ENCODE data around the gene TMEM44.

TMEM44 gene

DNA sequence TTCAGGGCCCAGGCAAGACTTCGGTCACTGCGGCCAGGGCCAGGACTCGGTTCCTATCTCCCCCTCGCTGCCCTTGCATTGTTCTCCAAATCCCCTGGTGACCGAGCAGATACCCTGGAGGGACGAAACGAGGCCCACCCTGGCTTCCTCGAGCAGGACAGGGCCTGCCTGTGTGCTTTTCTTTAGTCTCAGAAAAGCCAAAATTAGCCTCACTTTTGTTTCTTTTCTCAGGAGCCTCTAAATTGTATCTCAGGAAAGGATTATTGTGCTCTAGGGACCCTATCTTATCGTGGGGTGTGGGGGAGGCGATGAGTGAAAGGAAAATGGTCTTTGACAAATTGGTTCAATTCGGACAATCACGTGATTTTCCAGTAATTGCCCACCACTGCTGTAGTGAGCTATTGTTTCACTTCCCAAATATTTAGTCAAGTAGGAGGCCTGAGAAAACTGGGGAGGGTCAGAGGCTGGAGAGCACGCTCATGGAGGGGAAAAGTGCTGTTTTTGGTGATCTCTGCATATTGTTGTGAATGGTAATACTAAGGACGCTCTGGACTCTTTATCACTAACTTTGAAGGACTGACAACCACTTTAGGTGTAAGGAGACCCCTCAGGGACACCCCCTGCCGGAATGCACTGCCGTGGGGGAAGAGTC lies 61.6 kb downstream of the TMEM44 start:
- H2AFZ ChIP-seq (ENCODE audit: low read length, unreplicated experiment), result no peak overlapping the region
- H3K79me2 ChIP-seq (ENCODE audit: control insufficient read depth, insufficient read depth, low read length, unreplicated experiment), result no peaks in the 10 kb centered on the region
- peaks cover 49% of the 10 kb centered on the region for H3K4me1 ChIP-seq (ENCODE audit: control insufficient read depth, insufficient read depth, low read length, unreplicated experiment)
- peak overlapping the region; percentile 41 for H3K4me3 ChIP-seq (ENCODE audit: low read depth, low read length)
- H3K27ac ChIP-seq (ENCODE audit: low read depth, low read length), result peak overlapping the region; percentile 97
- no peaks in the 10 kb centered on the region for H3K36me3 ChIP-seq (ENCODE audit: insufficient read depth, low read length)
- no peaks in the 10 kb centered on the region for H3K27me3 ChIP-seq (ENCODE audit: insufficient read depth, low read length)

DNA sequence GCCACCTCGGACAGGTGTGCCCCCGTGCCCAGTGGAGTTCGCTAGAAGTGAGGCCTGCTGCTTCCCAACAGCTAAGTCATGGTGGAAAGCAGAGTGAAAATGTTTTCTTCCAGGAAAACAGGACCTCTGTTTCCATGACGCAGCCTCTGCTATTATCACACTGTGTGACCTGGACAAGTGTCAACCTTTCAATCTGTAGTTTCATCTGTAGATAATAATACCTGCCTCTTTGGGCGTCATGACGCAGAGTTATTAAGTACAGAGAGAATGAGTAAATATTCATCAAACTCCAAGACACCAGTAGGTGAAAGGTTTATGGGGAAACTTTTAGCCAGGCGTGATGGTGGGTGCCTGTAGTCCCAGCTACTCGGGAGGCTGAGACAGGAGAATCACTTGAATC lies 62.3 kb downstream of the TMEM44 start:
- peak overlapping the region; percentile 6; the same call in 1 of the 2 replicates for H3K27ac ChIP-seq (ENCODE audit: low read depth, low read length)
- H2AFZ ChIP-seq (ENCODE audit: low read length, unreplicated experiment), result no peak overlapping the region
- peaks cover 44% of the 10 kb centered on the region for H3K4me1 ChIP-seq (ENCODE audit: control insufficient read depth, insufficient read depth, low read length, unreplicated experiment)
- no peak overlapping the region for H3K4me3 ChIP-seq (ENCODE audit: low read depth, low read length)
- no peaks in the 10 kb centered on the region for H3K36me3 ChIP-seq (ENCODE audit: insufficient read depth, low read length)
- no peaks in the 10 kb centered on the region for H3K79me2 ChIP-seq (ENCODE audit: control insufficient read depth, insufficient read depth, low read length, unreplicated experiment)
- H3K27me3 ChIP-seq (ENCODE audit: insufficient read depth, low read length), result no peaks in the 10 kb centered on the region

DNA sequence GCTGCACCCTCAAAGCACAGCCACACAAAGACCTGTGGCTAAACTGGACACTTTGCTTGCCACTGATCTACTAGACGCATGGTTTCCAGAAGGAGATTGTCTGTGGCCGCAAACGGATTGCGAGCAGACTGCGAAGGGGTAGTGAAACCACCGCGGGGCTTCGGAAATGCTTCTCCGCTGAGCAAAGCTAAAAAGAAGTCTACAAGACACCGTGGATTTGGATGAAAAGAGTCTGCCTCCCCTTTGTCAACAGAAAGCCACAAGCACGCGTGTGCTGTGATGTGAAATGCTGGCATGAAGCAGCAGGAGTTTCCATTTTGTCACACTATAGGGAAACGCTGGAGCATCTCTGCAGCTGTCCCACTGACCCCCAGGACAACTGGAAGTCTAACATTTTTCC lies 63.0 kb downstream of the TMEM44 start:
- H3K27me3 ChIP-seq (ENCODE audit: insufficient read depth, low read length), result no peaks in the 10 kb centered on the region
- H3K36me3 ChIP-seq (ENCODE audit: insufficient read depth, low read length), result no peaks in the 10 kb centered on the region
- H2AFZ ChIP-seq (ENCODE audit: low read length, unreplicated experiment), result no peak overlapping the region
- no peak overlapping the region for H3K4me3 ChIP-seq (ENCODE audit: low read depth, low read length)
- peak overlapping the region; percentile 6; the same call in 1 of the 2 replicates for H3K27ac ChIP-seq (ENCODE audit: low read depth, low read length)
- peaks cover 43% of the 10 kb centered on the region for H3K4me1 ChIP-seq (ENCODE audit: control insufficient read depth, insufficient read depth, low read length, unreplicated experiment)
- H3K79me2 ChIP-seq (ENCODE audit: control insufficient read depth, insufficient read depth, low read length, unreplicated experiment), result no peaks in the 10 kb centered on the region

DNA sequence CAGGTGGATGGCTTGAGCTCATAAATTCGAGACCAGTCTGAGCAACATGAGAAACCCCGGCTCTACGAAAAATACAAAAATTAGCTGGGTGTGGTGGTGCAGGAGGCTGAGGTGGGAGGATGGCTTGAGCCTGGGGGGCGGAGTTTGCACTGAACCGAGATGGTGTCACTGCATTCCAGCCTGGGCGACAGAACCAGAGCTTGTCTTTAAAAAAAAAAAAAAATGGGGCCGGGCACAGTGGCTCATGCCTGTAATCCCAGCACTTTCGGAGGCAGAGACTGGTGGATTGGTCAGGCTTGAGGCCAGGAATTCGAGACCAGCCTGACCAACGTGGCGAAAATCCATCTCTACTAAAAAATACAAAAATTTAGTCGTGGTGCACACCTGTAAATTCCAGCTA lies 64.0 kb downstream of the TMEM44 start:
- no peaks in the 10 kb centered on the region for H3K36me3 ChIP-seq (ENCODE audit: insufficient read depth, low read length)
- H3K4me1 ChIP-seq (ENCODE audit: control insufficient read depth, insufficient read depth, low read length, unreplicated experiment), result peaks cover 35% of the 10 kb centered on the region
- no peaks in the 10 kb centered on the region for H3K79me2 ChIP-seq (ENCODE audit: control insufficient read depth, insufficient read depth, low read length, unreplicated experiment)
- no peak overlapping the region for H3K27ac ChIP-seq (ENCODE audit: low read depth, low read length)
- H3K4me3 ChIP-seq (ENCODE audit: low read depth, low read length), result no peak overlapping the region
- no peak overlapping the region for H2AFZ ChIP-seq (ENCODE audit: low read length, unreplicated experiment)
- H3K27me3 ChIP-seq (ENCODE audit: insufficient read depth, low read length), result no peaks in the 10 kb centered on the region

DNA sequence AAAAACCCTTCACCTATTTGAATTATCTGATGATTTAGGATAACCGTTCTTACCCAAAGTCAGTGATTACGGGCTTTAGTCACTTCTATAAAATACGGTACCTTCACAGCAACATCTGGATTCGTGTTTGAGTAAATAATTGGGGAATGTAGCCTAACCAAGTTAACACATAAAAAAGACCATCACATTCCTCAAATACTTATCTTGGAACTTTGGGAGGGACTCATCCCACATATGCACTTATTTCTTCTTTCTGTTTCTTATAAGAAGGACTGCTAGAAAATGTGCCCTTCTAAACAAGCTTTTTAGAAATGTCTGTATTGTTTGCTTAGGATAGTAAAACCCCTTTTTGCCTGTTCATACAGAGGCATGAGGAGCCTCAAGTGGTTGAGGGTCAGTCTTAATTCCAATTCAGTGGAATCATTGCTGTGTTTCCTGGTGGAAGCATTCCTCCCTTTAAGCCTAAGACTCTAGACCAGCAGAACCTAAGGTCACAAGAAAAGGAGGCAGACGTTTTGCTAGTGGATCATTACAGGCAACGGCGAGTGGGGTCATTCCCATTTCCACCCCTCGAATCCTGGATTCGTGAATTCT lies 67.5 kb downstream of the TMEM44 start:
- Histone ChIP-seq H3K4me3 (ENCODE audit: low read depth, low read length) (no peak overlapping the region), H3K27ac (ENCODE audit: low read depth, low read length) (peak overlapping the region; percentile 17; the same call in 1 of the 2 replicates), H3K79me2 (ENCODE audit: control insufficient read depth, insufficient read depth, low read length, unreplicated experiment) (no peaks in the 10 kb centered on the region), H3K4me1 (ENCODE audit: control insufficient read depth, insufficient read depth, low read length, unreplicated experiment) (peaks cover 18% of the 10 kb centered on the region), H2AFZ (ENCODE audit: low read length, unreplicated experiment) (no peak overlapping the region), H3K36me3 (ENCODE audit: insufficient read depth, low read length) (no peaks in the 10 kb centered on the region), H3K27me3 (ENCODE audit: insufficient read depth, low read length) (no peaks in the 10 kb centered on the region)

DNA sequence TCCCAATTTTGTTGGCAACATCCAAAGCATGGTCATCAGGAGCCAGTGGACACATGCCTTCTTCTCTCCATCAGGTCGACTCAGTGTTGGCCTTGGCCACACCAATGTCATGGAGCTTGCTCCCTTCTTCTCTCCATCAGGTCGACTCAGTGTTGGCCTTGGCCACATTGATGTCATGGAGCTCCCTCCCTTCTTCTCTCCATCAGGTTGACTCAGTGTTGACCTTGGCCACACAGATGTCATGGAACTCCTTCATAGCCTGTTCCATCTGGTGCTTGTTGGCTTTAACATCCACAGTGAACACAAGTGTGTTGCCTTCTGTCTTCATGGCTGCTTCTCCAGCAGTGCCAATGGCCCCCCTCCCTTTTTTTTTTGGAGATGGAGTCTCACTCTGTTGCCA lies 70.2 kb downstream of the TMEM44 start:
- Histone ChIP-seq H3K4me3 (ENCODE audit: low read depth, low read length) (no peak overlapping the region), H3K79me2 (ENCODE audit: control insufficient read depth, insufficient read depth, low read length, unreplicated experiment) (no peaks in the 10 kb centered on the region), H2AFZ (ENCODE audit: low read length, unreplicated experiment) (no peak overlapping the region), H3K36me3 (ENCODE audit: insufficient read depth, low read length) (no peaks in the 10 kb centered on the region), H3K27ac (ENCODE audit: low read depth, low read length) (no peak overlapping the region), H3K27me3 (ENCODE audit: insufficient read depth, low read length) (no peaks in the 10 kb centered on the region), H3K4me1 (ENCODE audit: control insufficient read depth, insufficient read depth, low read length, unreplicated experiment) (peaks cover 18% of the 10 kb centered on the region)

DNA sequence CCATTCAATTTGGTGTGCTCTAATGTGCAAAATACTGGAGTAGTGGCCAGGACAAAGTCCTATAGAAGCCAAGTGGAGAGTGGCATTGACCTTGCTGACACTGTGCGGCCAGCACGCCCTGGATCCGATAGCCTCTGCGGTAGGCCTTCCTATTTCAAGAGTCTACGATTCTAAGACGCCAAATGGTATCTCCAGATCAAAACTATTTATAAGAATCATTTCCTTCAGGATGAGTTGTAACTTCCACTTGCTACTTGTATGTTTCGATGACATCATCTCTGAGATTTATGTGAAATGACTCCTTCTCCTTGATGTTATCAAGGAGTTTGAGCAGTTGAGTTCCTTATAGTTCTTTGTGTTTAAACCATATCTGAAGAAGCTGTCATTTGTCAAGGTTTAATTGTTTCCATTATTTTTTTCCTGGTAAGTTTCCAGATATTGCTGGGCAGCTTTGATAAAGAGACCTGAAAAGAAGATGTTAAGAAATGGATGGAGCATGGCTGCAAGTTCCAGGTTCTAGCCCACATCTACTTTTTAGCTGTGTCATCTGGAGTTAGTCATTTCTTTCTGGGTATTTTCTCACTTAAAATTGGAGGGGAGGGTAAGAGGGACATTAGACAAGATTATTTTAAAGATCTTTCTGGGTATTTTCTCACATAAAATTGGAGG lies 71.8 kb downstream of the TMEM44 start:
- H3K27ac ChIP-seq (ENCODE audit: low read depth, low read length), result peak overlapping the region; percentile 68
- H3K79me2 ChIP-seq (ENCODE audit: control insufficient read depth, insufficient read depth, low read length, unreplicated experiment), result no peaks in the 10 kb centered on the region
- H3K27me3 ChIP-seq (ENCODE audit: insufficient read depth, low read length), result no peaks in the 10 kb centered on the region
- H3K4me3 ChIP-seq (ENCODE audit: low read depth, low read length), result no peak overlapping the region
- H3K4me1 ChIP-seq (ENCODE audit: control insufficient read depth, insufficient read depth, low read length, unreplicated experiment), result peaks cover 22% of the 10 kb centered on the region
- H3K36me3 ChIP-seq (ENCODE audit: insufficient read depth, low read length), result no peaks in the 10 kb centered on the region
- no peak overlapping the region for H2AFZ ChIP-seq (ENCODE audit: low read length, unreplicated experiment)

DNA sequence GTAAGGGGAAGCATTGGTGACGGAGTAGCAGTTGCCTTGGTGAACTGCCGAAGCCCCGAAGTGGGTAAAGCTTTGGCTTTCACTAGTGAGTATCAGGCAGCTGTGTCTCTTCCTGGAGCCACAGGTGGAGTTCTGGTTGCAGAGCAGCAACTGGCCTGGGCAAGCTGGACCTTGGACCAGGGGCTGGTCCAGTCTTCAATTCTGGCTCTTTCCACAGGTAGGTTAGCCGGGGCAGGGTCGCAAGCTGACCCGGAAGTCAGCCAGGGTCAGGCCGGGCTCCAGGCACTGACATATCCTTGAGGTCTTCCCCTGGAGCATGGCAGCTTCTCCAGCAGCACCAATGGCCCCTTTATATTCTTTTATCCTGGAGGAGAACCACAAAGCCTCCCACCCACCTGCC lies 73.2 kb downstream of the TMEM44 start:
- Histone ChIP-seq H3K36me3 (ENCODE audit: insufficient read depth, low read length) (no peaks in the 10 kb centered on the region), H3K27ac (ENCODE audit: low read depth, low read length) (no peak overlapping the region), H3K27me3 (ENCODE audit: insufficient read depth, low read length) (no peaks in the 10 kb centered on the region), H3K79me2 (ENCODE audit: control insufficient read depth, insufficient read depth, low read length, unreplicated experiment) (no peaks in the 10 kb centered on the region), H2AFZ (ENCODE audit: low read length, unreplicated experiment) (no peak overlapping the region), H3K4me3 (ENCODE audit: low read depth, low read length) (no peak overlapping the region), H3K4me1 (ENCODE audit: control insufficient read depth, insufficient read depth, low read length, unreplicated experiment) (peaks cover 17% of the 10 kb centered on the region)

DNA sequence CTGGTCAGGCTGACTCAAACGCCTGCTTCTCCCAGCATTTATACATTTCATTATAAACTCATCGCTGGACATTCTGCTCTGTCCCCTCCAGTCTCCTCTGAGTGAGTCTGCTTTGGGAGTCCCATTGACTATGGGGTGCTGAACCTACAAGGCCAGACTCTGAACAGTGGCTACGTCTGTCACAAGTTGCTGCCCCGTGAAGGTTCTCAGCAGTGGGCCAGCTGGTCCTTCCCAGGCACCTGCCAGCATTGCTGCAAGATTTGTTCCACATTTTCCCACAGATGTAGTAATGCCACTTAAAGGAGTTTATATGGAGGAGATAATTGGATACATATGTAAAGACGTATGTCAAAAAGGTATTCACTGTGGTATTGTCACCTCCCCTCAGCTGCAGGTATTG lies 73.7 kb downstream of the TMEM44 start:
- Histone ChIP-seq H3K36me3 (ENCODE audit: insufficient read depth, low read length) (no peaks in the 10 kb centered on the region), H3K4me3 (ENCODE audit: low read depth, low read length) (no peak overlapping the region), H3K79me2 (ENCODE audit: control insufficient read depth, insufficient read depth, low read length, unreplicated experiment) (no peaks in the 10 kb centered on the region), H2AFZ (ENCODE audit: low read length, unreplicated experiment) (no peak overlapping the region), H3K4me1 (ENCODE audit: control insufficient read depth, insufficient read depth, low read length, unreplicated experiment) (peaks cover 17% of the 10 kb centered on the region), H3K27me3 (ENCODE audit: insufficient read depth, low read length) (no peaks in the 10 kb centered on the region), H3K27ac (ENCODE audit: low read depth, low read length) (no peak overlapping the region)

DNA sequence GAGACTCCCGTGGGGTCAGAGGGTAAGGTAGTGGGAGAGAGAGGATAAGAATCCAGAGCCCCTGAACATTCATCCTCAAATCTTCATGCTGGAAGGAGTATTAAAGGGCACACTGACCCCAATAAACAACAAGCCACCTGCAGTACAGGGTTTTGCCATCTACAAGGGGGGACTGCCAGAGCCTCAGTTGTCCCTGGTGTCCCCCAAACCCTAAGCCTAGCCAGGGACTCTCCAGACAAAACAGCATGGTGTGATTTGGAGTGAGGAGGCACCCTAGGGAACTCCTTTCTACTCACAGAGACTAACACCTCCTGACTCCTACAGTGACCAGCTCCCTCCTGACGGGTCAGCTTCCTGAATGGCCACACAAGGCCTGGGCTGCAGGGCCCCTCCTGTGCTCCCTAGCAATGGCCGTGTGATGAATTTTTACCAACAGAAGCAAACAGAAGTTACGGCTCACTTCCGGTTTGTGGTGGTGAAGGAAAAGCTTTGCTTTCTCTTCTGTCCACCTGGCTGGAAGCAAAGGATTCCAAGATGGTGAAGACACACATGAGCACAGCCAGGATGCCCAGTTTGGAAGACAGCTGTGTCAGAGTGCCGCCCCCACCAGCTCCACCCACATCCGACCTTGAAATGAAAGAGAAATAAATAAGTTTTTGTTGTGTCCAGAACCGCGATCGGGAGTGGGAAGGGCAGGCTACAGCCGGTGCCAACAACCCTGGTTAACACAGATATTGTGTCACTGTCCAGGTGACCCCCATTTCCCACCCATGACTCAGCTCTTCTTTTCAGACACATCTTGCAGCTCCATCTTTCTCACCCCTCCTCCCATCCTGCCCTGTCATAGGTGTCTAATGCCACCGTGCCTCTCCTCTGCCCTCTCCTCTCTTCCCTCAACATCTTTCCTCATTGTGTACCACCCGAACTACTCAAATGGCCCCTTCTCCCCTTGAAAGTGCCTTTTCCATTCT lies 76.8 kb downstream of the TMEM44 start:
- Histone ChIP-seq H3K36me3 (ENCODE audit: insufficient read depth, low read length) (no peaks in the 10 kb centered on the region), H3K4me1 (ENCODE audit: control insufficient read depth, insufficient read depth, low read length, unreplicated experiment) (peaks cover 10% of the 10 kb centered on the region), H3K79me2 (ENCODE audit: control insufficient read depth, insufficient read depth, low read length, unreplicated experiment) (no peaks in the 10 kb centered on the region), H3K27me3 (ENCODE audit: insufficient read depth, low read length) (no peaks in the 10 kb centered on the region), H3K27ac (ENCODE audit: low read depth, low read length) (no peak overlapping the region), H2AFZ (ENCODE audit: low read length, unreplicated experiment) (no peak overlapping the region), H3K4me3 (ENCODE audit: low read depth, low read length) (no peak overlapping the region)

All from ACC112 (cell line).